ENCODE data around the gene SARNP. TPM values are rescaled to one million over a fixed set of nuclear protein-coding genes. Genes with fewer than 3 reads are reported as not detected.
"Not testable (repeated sequence)": the region's sequence is repeated elsewhere in the genome, so short reads cannot be mapped to it uniquely, and the experiment has no call there.

SARNP gene
- total RNA-seq, 4 donors from 2014 or later = 50.3 to 90.5 (median 63.3) TPM

DNA sequence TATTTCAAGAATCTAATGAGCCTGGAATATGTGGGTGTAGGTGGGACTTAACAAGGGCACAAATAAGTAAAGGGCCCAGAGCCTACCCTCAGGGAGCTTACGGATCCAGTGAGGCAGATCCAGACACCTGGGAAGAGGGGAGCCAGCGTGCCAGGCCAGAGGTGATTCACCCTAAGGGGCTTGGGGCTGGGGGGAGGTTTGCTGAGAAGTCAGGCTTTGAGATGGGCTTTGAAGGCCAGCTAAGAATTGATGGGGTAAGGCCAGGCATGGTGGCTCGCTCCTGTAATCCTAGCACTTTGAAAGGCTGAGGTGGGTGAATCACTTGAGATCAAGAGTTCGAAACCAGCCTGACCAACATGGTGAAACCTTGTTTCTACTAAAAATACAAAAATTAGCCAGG, 25.9 kb upstream of the SARNP start:
- Histone ChIP-seq H3K27ac (peak overlapping the region in 1 of 4 donors; percentile 73), H3K27me3 (peaks cover 17% of the 10 kb centered on the region), H3K9me3 (no peaks in the 10 kb centered on the region), H3K4me3 (no peak overlapping the region), H3K4me1 (peaks cover 0 to 15% (median 6%) of the 10 kb centered on the region in 3 donors), H3K36me3 (no peaks in the 10 kb centered on the region)
- TF ChIP-seq POLR2A (IDR thresholded peaks at IDR 0.05) (no peak), POLR2AphosphoS5 (IDR thresholded peaks at IDR 0.05) (no peak), EP300 (IDR thresholded peaks at IDR 0.05) (no peak)
- TF ChIP-seq, protein P1, sequence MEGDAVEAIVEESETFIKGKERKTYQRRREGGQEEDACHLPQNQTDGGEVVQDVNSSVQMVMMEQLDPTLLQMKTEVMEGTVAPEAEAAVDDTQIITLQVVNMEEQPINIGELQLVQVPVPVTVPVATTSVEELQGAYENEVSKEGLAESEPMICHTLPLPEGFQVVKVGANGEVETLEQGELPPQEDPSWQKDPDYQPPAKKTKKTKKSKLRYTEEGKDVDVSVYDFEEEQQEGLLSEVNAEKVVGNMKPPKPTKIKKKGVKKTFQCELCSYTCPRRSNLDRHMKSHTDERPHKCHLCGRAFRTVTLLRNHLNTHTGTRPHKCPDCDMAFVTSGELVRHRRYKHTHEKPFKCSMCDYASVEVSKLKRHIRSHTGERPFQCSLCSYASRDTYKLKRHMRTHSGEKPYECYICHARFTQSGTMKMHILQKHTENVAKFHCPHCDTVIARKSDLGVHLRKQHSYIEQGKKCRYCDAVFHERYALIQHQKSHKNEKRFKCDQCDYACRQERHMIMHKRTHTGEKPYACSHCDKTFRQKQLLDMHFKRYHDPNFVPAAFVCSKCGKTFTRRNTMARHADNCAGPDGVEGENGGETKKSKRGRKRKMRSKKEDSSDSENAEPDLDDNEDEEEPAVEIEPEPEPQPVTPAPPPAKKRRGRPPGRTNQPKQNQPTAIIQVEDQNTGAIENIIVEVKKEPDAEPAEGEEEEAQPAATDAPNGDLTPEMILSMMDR (IDR thresholded peaks at IDR 0.05) = no peak
- WGBS, 2 donors (ENCODE audit: low coverage in 1 of 2) = 90 to 96% methylated on average over 2 to 3 of the region's 4 CpGs
- no peak for ATAC-seq

DNA sequence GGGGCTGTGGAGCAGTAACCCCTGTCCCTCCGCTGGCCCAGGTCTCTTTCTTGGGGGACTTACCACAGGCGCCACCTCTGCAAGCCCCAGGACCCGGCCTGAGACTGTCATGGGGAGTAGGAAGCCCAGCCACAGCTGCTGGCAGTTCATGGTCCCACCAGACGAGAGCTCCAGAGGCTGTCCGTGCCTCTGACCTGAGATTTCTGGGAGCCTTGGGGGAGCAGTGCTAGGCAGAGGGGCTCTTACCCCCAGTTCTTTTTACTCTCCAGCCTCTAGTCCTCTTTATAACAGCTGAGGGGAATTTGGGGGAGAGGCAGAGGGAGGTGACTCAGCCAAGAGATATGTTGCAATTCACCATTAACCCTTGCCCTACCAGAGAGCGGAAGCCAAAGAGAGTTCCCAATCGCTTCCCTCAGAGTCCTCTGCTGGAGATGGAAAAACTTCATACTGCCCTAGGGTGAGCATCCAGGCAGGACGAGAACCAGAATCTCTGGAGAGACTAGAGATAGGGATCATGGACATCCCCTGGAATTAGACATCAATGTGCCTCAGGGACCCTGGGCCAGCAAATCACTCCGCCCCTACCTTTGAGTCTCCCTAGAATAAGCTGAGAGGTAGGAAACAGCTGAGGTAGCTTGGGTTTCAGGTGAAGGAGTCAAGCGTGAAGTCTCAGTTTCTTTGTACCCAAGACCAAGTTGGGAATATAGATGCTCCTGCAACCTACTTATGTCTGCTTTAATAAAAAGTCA, 25.3 kb upstream of the SARNP start, which contains the start of gene MMP19:
Gene MMP19, minus strand, starts transcription at position 256 of the 749 bp plus-strand sequence. Its CDS starts 106 bp downstream, at position 150.
- peak; percentile 53 for ATAC-seq
- Histone ChIP-seq H3K4me1 (peaks cover 0 to 13% (median 5%) of the 10 kb centered on the region in 3 donors), H3K27me3 (peaks cover 22% of the 10 kb centered on the region), H3K4me3 (peak within 1 kb of the TSS; percentile 1 to 50), H3K9me3 (no peaks in the 10 kb centered on the region), H3K36me3 (no peaks in the 10 kb centered on the region), H3K27ac (peak within 1 kb of the TSS in 3 of 4 donors; percentile 35 to 73 (median 53))
- 50 to 95% methylated on average over 3 of the region's 10 CpGs for WGBS, 2 donors (ENCODE audit: low coverage in 1 of 2)
- TF ChIP-seq POLR2A (IDR thresholded peaks at IDR 0.05) = peak; percentile 18 to 21
- peak; percentile 38 for TF ChIP-seq POLR2AphosphoS5 (IDR thresholded peaks at IDR 0.05)
- TF ChIP-seq EP300 (IDR thresholded peaks at IDR 0.05) = no peak

GRCh38 chr12:55840581-55841351, 23.2 kb upstream of the SARNP start:
- peaks cover 23% of the 10 kb centered on the region for H3K27me3 ChIP-seq

GRCh38 chr12:55839345-55840140, 22.0 kb upstream of the SARNP start:
- peaks cover 0 to 6% of the 10 kb centered on the region in 2 donors for H3K36me3 ChIP-seq
- no peak overlapping the region for H3K27ac ChIP-seq
- peaks cover 23% of the 10 kb centered on the region for H3K27me3 ChIP-seq
- TF ChIP-seq EP300 (IDR thresholded peaks at IDR 0.05) (no peak), POLR2AphosphoS5 (IDR thresholded peaks at IDR 0.05) (no peak), POLR2A (IDR thresholded peaks at IDR 0.05) (no peak)
- TF ChIP-seq, protein P1 (IDR thresholded peaks at IDR 0.05) = no peak
- 61% methylated on average over 3 of the region's 11 CpGs; no CpG with 5 or more reads in 1 of the 2 donors for WGBS, 2 donors (ENCODE audit: low coverage in 1 of 2)
- ATAC-seq = no peak
- no peaks in the 10 kb centered on the region for H3K4me1 ChIP-seq
- H3K9me3 ChIP-seq = no peaks in the 10 kb centered on the region
- no peak overlapping the region for H3K4me3 ChIP-seq

More at GRCh38 chr12:55840581-55841351, 23.2 kb upstream of the SARNP start:
- Histone ChIP-seq H3K27ac (no peak overlapping the region), H3K9me3 (no peaks in the 10 kb centered on the region), H3K4me3 (no peak overlapping the region), H3K4me1 (no peaks in the 10 kb centered on the region), H3K36me3 (no peaks in the 10 kb centered on the region)
- 81 to 88% methylated on average over 8 to 10 of the region's 11 CpGs for WGBS, 2 donors (ENCODE audit: low coverage in 1 of 2)
- no peak for ATAC-seq
- TF ChIP-seq POLR2A (IDR thresholded peaks at IDR 0.05) (no peak), POLR2AphosphoS5 (IDR thresholded peaks at IDR 0.05) (no peak)

GRCh38 chr12:55838361-55838760, 20.8 kb upstream of the SARNP start:
- no peak overlapping the region for H3K4me3 ChIP-seq
- no peaks in the 10 kb centered on the region for H3K4me1 ChIP-seq
- 49 to 100% methylated on average over 1 to 2 of the region's 3 CpGs for WGBS, 2 donors (ENCODE audit: low coverage in 1 of 2)
- H3K27ac ChIP-seq = no peak overlapping the region
- H3K9me3 ChIP-seq = no peaks in the 10 kb centered on the region
- TF ChIP-seq POLR2AphosphoS5 (IDR thresholded peaks at IDR 0.05) = no peak
- TF ChIP-seq EP300 (IDR thresholded peaks at IDR 0.05) = no peak
- TF ChIP-seq, protein P1 (IDR thresholded peaks at IDR 0.05) = no peak
- TF ChIP-seq POLR2A (IDR thresholded peaks at IDR 0.05) = no peak
- ATAC-seq = no peak
- peaks cover 23% of the 10 kb centered on the region for H3K27me3 ChIP-seq
- peaks cover 0 to 9% of the 10 kb centered on the region in 2 donors for H3K36me3 ChIP-seq

GRCh38 chr12:55834400-55834799, 16.9 kb upstream of the SARNP start:
- ATAC-seq, H3K4me3 ChIP-seq, H3K9me3 ChIP-seq, H3K27ac ChIP-seq: not testable (repeated sequence)
- peaks cover 0 to 13% of the 10 kb centered on the region in 2 donors for H3K36me3 ChIP-seq
- H3K27me3 ChIP-seq = peaks cover 16% of the 10 kb centered on the region
- 83% methylated on average over 1 of the region's 6 CpGs; no CpG with 5 or more reads in 1 of the 2 donors for WGBS, 2 donors (ENCODE audit: low coverage in 1 of 2)
- peaks cover 0 to 28% (median 3%) of the 10 kb centered on the region in 3 donors for H3K4me1 ChIP-seq
